WTC11 (cell line): ENCODE measurements around the gene CEP131. TPM values are rescaled to one million over a fixed set of nuclear protein-coding genes. Genes with fewer than 3 reads are reported as not detected.

Experiments
- ATAC-seq: fragments of 200-7000 bp; cut with Tn5 transposase; 2 replicates; pipeline ENCODE4 v1.10.0; 2021; ENCODE audit warnings: mild to moderate bottlenecking, moderate library complexity
- CTCF ChIA-PET: fragments of 300-600 bp; sonication (Branson Sonifier 250); formaldehyde crosslinking; loops from one replicate; lab custom pipeline; 2021; ENCODE audit warnings: antibody characterized with exemption; lab: Charles Lee
- POLR2A ChIA-PET: fragments of 350-600 bp; sonication (Branson Sonifier 250); formaldehyde crosslinking; loops from one replicate; lab custom pipeline; 2021; ENCODE audit warnings: antibody characterized with exemption; lab: Charles Lee
- DNase-seq: peaks from one replicate; pipeline ENCODE4 v3.0.0; 2021; ENCODE audit warnings: low spot score
- H3K27ac Mint-ChIP-seq: 2 replicates; pipeline ENCODE4 v1.8.0; 2021; ENCODE audit warnings: mixed read lengths
- H3K27me3 Mint-ChIP-seq: 2 replicates; pipeline ENCODE4 v1.8.0; 2021; ENCODE audit warnings: low read depth, mild to moderate bottlenecking, moderate library complexity, mixed read lengths
- H3K36me3 Mint-ChIP-seq: 2 replicates; pipeline ENCODE4 v1.8.0; 2021; ENCODE audit warnings: mixed read lengths
- H3K4me1 Mint-ChIP-seq: 2 replicates; pipeline ENCODE4 v1.8.0; 2022; ENCODE audit warnings: mixed read lengths
- H3K4me3 Mint-ChIP-seq: 2 replicates; pipeline ENCODE4 v1.8.0; 2021; ENCODE audit warnings: mild to moderate bottlenecking, moderate library complexity, mixed read lengths
- H3K9me3 Mint-ChIP-seq: 2 replicates; pipeline ENCODE4 v1.8.0; 2021; ENCODE audit warnings: mixed read lengths
- ATF2 ChIP-seq: sonication (generic); formaldehyde crosslinking; IDR thresholded peaks from 2 replicates; pipeline ENCODE4 v1.8.1; 2022; ENCODE audit warnings: low read depth, missing genetic modification reagents, borderline replicate concordance
- EMX1 ChIP-seq: fragments of 250-450 bp; sonication (Bioruptor Pico); IDR thresholded peaks from 2 replicates; pipeline ENCODE4 v1.8.0; 2021; ENCODE audit warnings: mild to moderate bottlenecking
- ESRRA ChIP-seq: sonication (generic); formaldehyde crosslinking; IDR thresholded peaks from 2 replicates; pipeline ENCODE4 v1.8.1; 2022; ENCODE audit warnings: mild to moderate bottlenecking, missing genetic modification reagents, borderline replicate concordance
- FOXP1 ChIP-seq: sonication (generic); formaldehyde crosslinking; IDR thresholded peaks from 2 replicates; pipeline ENCODE4 v1.8.0; 2022; ENCODE audit warnings: missing genetic modification reagents, mild to moderate bottlenecking, moderate library complexity, borderline replicate concordance
- GABPB1 ChIP-seq: sonication (generic); formaldehyde crosslinking; IDR thresholded peaks from 2 replicates; pipeline ENCODE4 v1.8.1; 2023; ENCODE audit warnings: mild to moderate bottlenecking, missing genetic modification reagents
- KAT7 ChIP-seq: sonication (generic); formaldehyde crosslinking; IDR thresholded peaks from 2 replicates; pipeline ENCODE4 v1.8.1; 2023; ENCODE audit warnings: missing genetic modification reagents, mild to moderate bottlenecking, borderline replicate concordance
- NFATC4 ChIP-seq: fragments of 250-450 bp; sonication (Bioruptor Pico); IDR thresholded peaks from 2 replicates; pipeline ENCODE4 v1.9.0; 2021; ENCODE audit warnings: mild to moderate bottlenecking
- NFE2L1 ChIP-seq: sonication (generic); formaldehyde crosslinking; IDR thresholded peaks from 2 replicates; pipeline ENCODE4 v1.8.1; 2023; ENCODE audit warnings: missing genetic modification reagents
- PRRX2 ChIP-seq: fragments of 250-450 bp; sonication (Bioruptor Pico); IDR thresholded peaks from 2 replicates; pipeline ENCODE4 v1.8.0; 2021; ENCODE audit warnings: mild to moderate bottlenecking
- SOX15 ChIP-seq: fragments of 250-450 bp; sonication (Bioruptor Pico); IDR thresholded peaks from 2 replicates; pipeline ENCODE4 v1.9.0; 2021; ENCODE audit warnings: mild to moderate bottlenecking
- SP1 ChIP-seq: sonication (generic); formaldehyde crosslinking; conservative IDR thresholded peaks from 2 replicates; pipeline ENCODE4 v1.8.1; 2022; ENCODE audit warnings: missing genetic modification reagents
- total RNA-seq: library from RNA; stranded (reverse); gene quantifications from 3 replicates; pipeline ENCODE4 v1.2.3, GENCODE V29; 2021
- TF ChIP-seq, protein P1 (sequence below): sonication (generic); formaldehyde crosslinking; IDR thresholded peaks from 2 replicates; pipeline ENCODE4 v1.8.0; 2023; ENCODE audit warnings: missing genetic modification reagents
- TF ChIP-seq, protein P2 (sequence below): sonication (generic); formaldehyde crosslinking; IDR thresholded peaks from 2 replicates; pipeline ENCODE4 v1.8.1; 2023; ENCODE audit warnings: mild to moderate bottlenecking, moderate library complexity, missing genetic modification reagents
- TF ChIP-seq, protein P3 (sequence below): fragments of 250-450 bp; sonication (Bioruptor Pico); IDR thresholded peaks from 2 replicates; pipeline ENCODE4 v1.9.0; 2021; ENCODE audit warnings: mild to moderate bottlenecking, borderline replicate concordance

CEP131 gene
- total RNA-seq, 1 experiment from 2014 or later = 35.2 TPM

DNA sequence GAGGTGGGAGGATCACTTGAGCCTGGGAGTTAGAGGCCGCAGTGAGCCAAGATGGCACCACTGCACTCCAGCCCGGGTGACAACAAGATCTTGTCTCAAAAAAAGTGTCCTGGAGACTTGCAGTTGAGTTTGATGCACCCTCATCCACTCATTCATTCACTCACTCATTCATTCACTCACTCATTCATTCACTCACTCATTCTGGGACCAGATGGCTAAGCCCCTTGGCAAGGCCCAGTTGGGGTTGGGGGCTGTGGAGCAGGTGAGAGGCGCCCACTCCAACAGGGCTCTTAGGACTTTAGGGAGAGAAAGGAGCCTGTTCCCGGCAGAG is 55.6 kb downstream of the CEP131 start (continued):
- TF ChIP-seq, protein P1, sequence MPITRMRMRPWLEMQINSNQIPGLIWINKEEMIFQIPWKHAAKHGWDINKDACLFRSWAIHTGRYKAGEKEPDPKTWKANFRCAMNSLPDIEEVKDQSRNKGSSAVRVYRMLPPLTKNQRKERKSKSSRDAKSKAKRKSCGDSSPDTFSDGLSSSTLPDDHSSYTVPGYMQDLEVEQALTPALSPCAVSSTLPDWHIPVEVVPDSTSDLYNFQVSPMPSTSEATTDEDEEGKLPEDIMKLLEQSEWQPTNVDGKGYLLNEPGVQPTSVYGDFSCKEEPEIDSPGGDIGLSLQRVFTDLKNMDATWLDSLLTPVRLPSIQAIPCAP = no peak
- TF ChIP-seq KAT7 = no peak
- no peak for TF ChIP-seq ATF2 (CRISPR knock-in tag)
- no peak for TF ChIP-seq EMX1 (CRISPR knock-in tag)
- no peak for TF ChIP-seq NFATC4 (CRISPR knock-in tag)

- CTCF ChIA-PET = interaction anchor here (1.0 kb wide), 1 partner anchor 274 kb away, joined by 3 read pairs; no protein-coding TSS in a partner anchor
- Mint-ChIP-seq H3K4me1 (no peaks in the 10 kb centered on the region), H3K27ac (no peak within 1 kb of the TSS), H3K9me3 (no peaks in the 10 kb centered on the region), H3K4me3 (peak within 1 kb of the TSS; percentile 54), H3K36me3 (no peaks in the 10 kb centered on the region), H3K27me3 (peaks cover 9% of the 10 kb centered on the region)
- no peak for TF ChIP-seq SOX15 (CRISPR knock-in tag)
- DNase-seq = no peak
- POLR2A ChIA-PET = no interaction called here
- no peak for ATAC-seq
Measured at GRCh38 chr17:81166033-81166492, 56.7 kb downstream of the CEP131 start, which contains the start of gene AATK. TSS of gene AATK (minus strand) at chr17:81166221. CDS start at chr17:81165992, 229 bp downstream.

DNA sequence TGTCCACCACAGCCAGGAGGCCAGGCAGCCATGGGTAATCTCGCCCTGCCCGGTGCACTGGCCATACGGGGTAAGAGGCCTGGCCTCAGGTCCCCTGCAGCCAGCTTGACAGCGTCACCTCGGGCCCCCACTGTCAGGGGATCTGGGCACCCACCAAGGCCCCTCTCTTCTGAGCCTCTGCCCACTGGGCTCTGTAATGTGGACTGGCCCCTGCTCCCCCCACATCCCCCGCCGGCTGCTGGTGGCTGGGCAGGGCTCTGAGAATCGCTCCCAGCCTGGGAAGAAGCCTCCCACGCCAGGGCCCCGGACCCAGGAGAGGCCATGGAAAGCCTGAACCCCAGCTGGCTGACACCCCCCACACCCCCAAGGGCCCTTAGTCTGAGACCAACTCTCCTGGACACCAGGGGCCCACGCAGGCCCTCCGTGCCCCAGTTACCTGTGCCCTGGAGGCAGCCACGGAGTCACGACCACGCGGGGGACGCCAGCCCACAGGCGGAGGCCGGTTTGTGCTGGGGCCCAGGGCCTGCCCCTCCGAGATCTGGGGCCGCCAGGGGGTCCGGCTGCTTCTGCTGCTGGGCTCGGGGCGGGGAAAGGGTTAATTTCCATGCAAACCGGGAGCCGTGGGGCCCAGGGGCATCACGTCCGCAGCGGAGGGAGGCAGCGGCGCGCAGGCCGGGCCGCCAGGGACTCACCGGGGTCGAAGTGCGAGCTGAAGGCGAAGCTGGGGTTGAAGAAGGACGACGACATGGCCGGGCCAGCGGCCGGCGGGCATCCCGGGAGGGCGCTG is 57.3 kb downstream of the CEP131 start, which contains the start of gene PVALEF:
PVALEF (plus strand) TSS at position 262 of the 787 bp plus-strand sequence. CDS start 15,720 bp downstream, outside the sequence.
- Mint-ChIP-seq H3K27ac (no peak within 1 kb of the TSS), H3K9me3 (no peaks in the 10 kb centered on the region), H3K4me1 (no peaks in the 10 kb centered on the region), H3K4me3 (peak within 1 kb of the TSS; percentile 54), H3K27me3 (peaks cover 9% of the 10 kb centered on the region), H3K36me3 (no peaks in the 10 kb centered on the region)
- peak; percentile 49 for ATAC-seq
- POLR2A ChIA-PET = no interaction called here
- peak; percentile 53 for DNase-seq
- TF ChIP-seq FOXP1 (CRISPR knock-in tag) (0 out of 2 replicates have a peak, but pooled peaks have one; percentile 38), ESRRA (CRISPR knock-in tag) (no peak), PRRX2 (CRISPR knock-in tag) (no peak), GABPB1 (CRISPR knock-in tag) (peak; percentile 17; the same call in 1 of the 2 replicates), SP1 (CRISPR knock-in tag) (0 out of 2 replicates have a peak, but pooled peaks have one; percentile 22), NFE2L1 (CRISPR knock-in tag) (0 out of 2 replicates have a peak, but pooled peaks have one; percentile 13)
- TF ChIP-seq, protein P2, sequence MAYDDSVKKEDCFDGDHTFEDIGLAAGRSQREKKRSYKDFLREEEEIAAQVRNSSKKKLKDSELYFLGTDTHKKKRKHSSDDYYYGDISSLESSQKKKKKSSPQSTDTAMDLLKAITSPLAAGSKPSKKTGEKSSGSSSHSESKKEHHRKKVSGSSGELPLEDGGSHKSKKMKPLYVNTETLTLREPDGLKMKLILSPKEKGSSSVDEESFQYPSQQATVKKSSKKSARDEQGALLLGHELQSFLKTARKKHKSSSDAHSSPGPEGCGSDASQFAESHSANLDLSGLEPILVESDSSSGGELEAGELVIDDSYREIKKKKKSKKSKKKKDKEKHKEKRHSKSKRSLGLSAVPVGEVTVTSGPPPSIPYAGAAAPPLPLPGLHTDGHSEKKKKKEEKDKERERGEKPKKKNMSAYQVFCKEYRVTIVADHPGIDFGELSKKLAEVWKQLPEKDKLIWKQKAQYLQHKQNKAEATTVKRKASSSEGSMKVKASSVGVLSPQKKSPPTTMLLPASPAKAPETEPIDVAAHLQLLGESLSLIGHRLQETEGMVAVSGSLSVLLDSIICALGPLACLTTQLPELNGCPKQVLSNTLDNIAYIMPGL (CRISPR knock-in tag) = peak; percentile 41; the same call in 1 of the 2 replicates
- TF ChIP-seq, protein P3, sequence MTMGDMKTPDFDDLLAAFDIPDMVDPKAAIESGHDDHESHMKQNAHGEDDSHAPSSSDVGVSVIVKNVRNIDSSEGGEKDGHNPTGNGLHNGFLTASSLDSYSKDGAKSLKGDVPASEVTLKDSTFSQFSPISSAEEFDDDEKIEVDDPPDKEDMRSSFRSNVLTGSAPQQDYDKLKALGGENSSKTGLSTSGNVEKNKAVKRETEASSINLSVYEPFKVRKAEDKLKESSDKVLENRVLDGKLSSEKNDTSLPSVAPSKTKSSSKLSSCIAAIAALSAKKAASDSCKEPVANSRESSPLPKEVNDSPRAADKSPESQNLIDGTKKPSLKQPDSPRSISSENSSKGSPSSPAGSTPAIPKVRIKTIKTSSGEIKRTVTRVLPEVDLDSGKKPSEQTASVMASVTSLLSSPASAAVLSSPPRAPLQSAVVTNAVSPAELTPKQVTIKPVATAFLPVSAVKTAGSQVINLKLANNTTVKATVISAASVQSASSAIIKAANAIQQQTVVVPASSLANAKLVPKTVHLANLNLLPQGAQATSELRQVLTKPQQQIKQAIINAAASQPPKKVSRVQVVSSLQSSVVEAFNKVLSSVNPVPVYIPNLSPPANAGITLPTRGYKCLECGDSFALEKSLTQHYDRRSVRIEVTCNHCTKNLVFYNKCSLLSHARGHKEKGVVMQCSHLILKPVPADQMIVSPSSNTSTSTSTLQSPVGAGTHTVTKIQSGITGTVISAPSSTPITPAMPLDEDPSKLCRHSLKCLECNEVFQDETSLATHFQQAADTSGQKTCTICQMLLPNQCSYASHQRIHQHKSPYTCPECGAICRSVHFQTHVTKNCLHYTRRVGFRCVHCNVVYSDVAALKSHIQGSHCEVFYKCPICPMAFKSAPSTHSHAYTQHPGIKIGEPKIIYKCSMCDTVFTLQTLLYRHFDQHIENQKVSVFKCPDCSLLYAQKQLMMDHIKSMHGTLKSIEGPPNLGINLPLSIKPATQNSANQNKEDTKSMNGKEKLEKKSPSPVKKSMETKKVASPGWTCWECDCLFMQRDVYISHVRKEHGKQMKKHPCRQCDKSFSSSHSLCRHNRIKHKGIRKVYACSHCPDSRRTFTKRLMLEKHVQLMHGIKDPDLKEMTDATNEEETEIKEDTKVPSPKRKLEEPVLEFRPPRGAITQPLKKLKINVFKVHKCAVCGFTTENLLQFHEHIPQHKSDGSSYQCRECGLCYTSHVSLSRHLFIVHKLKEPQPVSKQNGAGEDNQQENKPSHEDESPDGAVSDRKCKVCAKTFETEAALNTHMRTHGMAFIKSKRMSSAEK (CRISPR knock-in tag) = no peak
- CTCF ChIA-PET = interaction anchor here (0.9 to 1.1 kb wide), 3 partner anchors 35 to 275 kb away, joined by 3 to 4 read pairs (median 3); no protein-coding TSS in a partner anchor
